HG02759 (cell line): ENCODE measurements around the gene CCZ1B.
"Not testable (repeated sequence)": the region's sequence is repeated elsewhere in the genome, so short reads cannot be mapped to it uniquely, and the experiment has no call there.

Source experiments
- ATAC-seq: cut with Tn5 transposase; IDR thresholded peaks from one replicate; pipeline ENCODE4 v1.9.1; 2021; ENCODE audit warnings: mild to moderate bottlenecking, moderate library complexity; ENCODE audit not compliant: unreplicated experiment

The CCZ1B gene

GRCh38 chr7:6749335-6749734 is 76.7 kb downstream of the CCZ1B start:
- not testable (repeated sequence) for ATAC-seq
